SK-N-SH (cell line): Measurements from ENCODE around the gene MAPK10. TPM values are rescaled to one million over a fixed set of nuclear protein-coding genes. Genes with fewer than 3 reads are reported as not detected.

Experiments used
- CTCF ChIA-PET: fragments of 300-600, 350-600 bp; formaldehyde crosslinking; extraction: SDS; loops from one replicate; lab custom pipeline; 2021; lab: Yijun Ruan, JAX
- POLR2A ChIA-PET: fragments of 350-600 bp; sonication (Branson Sonifier 250); formaldehyde crosslinking; extraction: SDS; loops from one replicate; lab custom pipeline; 2020; ENCODE audit warnings: antibody characterized with exemption, inconsistent platforms; lab: Yijun Ruan, JAX
- DNase-seq: peaks from one replicate; pipeline ENCODE4 v3.0.0; 2012
- H2AFZ ChIP-seq: fragments of 200-600 bp; sonication (generic); 2 replicates; pipeline ENCODE4 v1.8.1; 2016; ENCODE audit warnings: antibody characterized with exemption, mild to moderate bottlenecking, low read depth
- H3F3A ChIP-seq: fragments of 200-600 bp; sonication (generic); replicated peaks from 2 replicates; pipeline ENCODE3; 2016; ENCODE audit warnings: antibody characterized with exemption, mild to moderate bottlenecking; ENCODE audit not compliant: insufficient read depth
- H3K27ac ChIP-seq, 2 experiments: fragments of 200-500 bp in 1 of 2; fragments of 200-600 bp in 1 of 2; sonication (Bioruptor generic) in 1 of 2; sonication (generic), shearing (Covaris generic) in 1 of 2; 2 replicates each; pipeline versions ENCODE4 v1.5.1 to v1.6.1; 2014 to 2016; ENCODE audit warnings: low read depth in 2 of 2, inconsistent platforms in 1 of 2, low read length in 1 of 2, mild to moderate bottlenecking in 1 of 2, mixed read lengths in 1 of 2
- H3K27me3 ChIP-seq: fragments of 200-600 bp; sonication (generic), shearing (Covaris generic); 2 replicates; pipeline ENCODE4 v1.6.1; 2016; ENCODE audit warnings: mixed run types; ENCODE audit not compliant: insufficient read depth
- H3K36me3 ChIP-seq, 2 experiments: fragments of 200-500 bp in 1 of 2; fragments of 200-600 bp in 1 of 2; sonication (Bioruptor generic) in 1 of 2; sonication (generic) in 1 of 2; replicated peaks in 1 of 2; 2 replicates each; pipeline versions ENCODE3 to v1.5.1; 2014 to 2016; ENCODE audit warnings: low read length in 1 of 2, mild to moderate bottlenecking in 1 of 2; ENCODE audit not compliant: insufficient read depth in 2 of 2, control insufficient read depth in 1 of 2
- H3K4me1 ChIP-seq, 2 experiments: fragments of 200-500 bp in 1 of 2; fragments of 200-600 bp in 1 of 2; sonication (Bioruptor generic) in 1 of 2; sonication (generic), shearing (Covaris generic) in 1 of 2; 2 replicates each; pipeline versions ENCODE4 v1.5.1 to v1.6.1; 2014 to 2016; ENCODE audit warnings: low read depth in 1 of 2, low read length in 1 of 2, mixed run types in 1 of 2; ENCODE audit not compliant: insufficient read depth in 2 of 2, control insufficient read depth in 1 of 2
- H3K4me2 ChIP-seq: fragments of 200-600 bp; sonication (generic), shearing (Covaris generic); 2 replicates; pipeline ENCODE4 v1.6.1; 2017; ENCODE audit warnings: mixed run types
- H3K4me3 ChIP-seq, 2 experiments: fragments of 200-500 bp in 1 of 2; fragments of 200-600 bp in 1 of 2; sonication (Bioruptor generic) in 1 of 2; sonication (generic), shearing (Covaris generic) in 1 of 2; 2 replicates each; pipeline versions ENCODE4 v1.5.1 to v1.8.1; 2014 to 2016; ENCODE audit warnings: low read depth in 2 of 2, inconsistent platforms in 1 of 2, low read length in 1 of 2, mild to moderate bottlenecking in 1 of 2, mixed read lengths in 1 of 2, moderate library complexity in 1 of 2
- H3K79me2 ChIP-seq: fragments of 200-600 bp; sonication (generic); 2 replicates; pipeline ENCODE4 v1.8.1; 2017; ENCODE audit warnings: mild to moderate bottlenecking; ENCODE audit not compliant: insufficient read depth
- H3K9ac ChIP-seq: fragments of 200-600 bp; sonication (generic); 2 replicates; pipeline ENCODE4 v1.6.1; 2017; ENCODE audit warnings: mixed run types
- H3K9me2 ChIP-seq: fragments of 200-600 bp; sonication (generic); 2 replicates; pipeline ENCODE4 v1.6.1; 2017; ENCODE audit warnings: mixed run types
- H3K9me3 ChIP-seq: fragments of 200-600 bp; sonication (generic); 2 replicates; pipeline ENCODE4 v1.6.1; 2017; ENCODE audit warnings: mixed run types, mild to moderate bottlenecking, moderate library complexity
- H4K20me1 ChIP-seq: fragments of 200-600 bp; sonication (generic); 2 replicates; pipeline ENCODE4 v1.6.1; 2017; ENCODE audit warnings: mild to moderate bottlenecking, mixed run types; ENCODE audit not compliant: insufficient read depth
- CHD2 ChIP-seq: fragments of 150-350 bp; IDR thresholded peaks from 2 replicates; pipeline ENCODE4 v1.6.1; 2018; ENCODE audit warnings: low read length; ENCODE audit not compliant: partially characterized antibody
- EP300 ChIP-seq, 2 experiments: IDR thresholded peaks; 2 replicates each; pipeline versions ENCODE4 v1.4.0 to v1.6.1; 2012; ENCODE audit warnings: borderline replicate concordance in 1 of 2, low read depth in 1 of 2, low read length in 1 of 2
- FOSL2 ChIP-seq: IDR thresholded peaks from 2 replicates; pipeline ENCODE4 v1.4.0; 2012; ENCODE audit warnings: low read depth, mild to moderate bottlenecking, moderate library complexity, borderline replicate concordance
- NFIC ChIP-seq: IDR thresholded peaks from 2 replicates; pipeline ENCODE4 v1.4.0; 2012; ENCODE audit warnings: borderline replicate concordance
- POLR2AphosphoS5 ChIP-seq: IDR thresholded peaks from 2 replicates; pipeline ENCODE4 v1.6.1; 2012; ENCODE audit warnings: low read depth, low read length
- REST ChIP-seq: IDR thresholded peaks from 2 replicates; pipeline ENCODE4 v1.6.1; 2012; ENCODE audit warnings: mild to moderate bottlenecking, low read depth, low read length, moderate library complexity
- RFX5 ChIP-seq: IDR thresholded peaks from 2 replicates; pipeline ENCODE4 v1.6.1; 2012; ENCODE audit warnings: mild to moderate bottlenecking, improper control_type of control experiment, low read length
- SIN3A ChIP-seq: IDR thresholded peaks from 2 replicates; pipeline ENCODE4 v1.6.1; 2012; ENCODE audit warnings: low read depth, mild to moderate bottlenecking, low read length, moderate library complexity, borderline replicate concordance
- ZBTB33 ChIP-seq: IDR thresholded peaks from 2 replicates; pipeline ENCODE4 v1.4.0; 2012; ENCODE audit warnings: low read depth, borderline replicate concordance
- WGBS: methylation state at CpG from one replicate; pipeline ENCODE4 v1.1.6; 2017; ENCODE audit warnings: low lambda C conversion rate; 5-methylcytosine and 5-hydroxymethylcytosine counted together
- polyA plus RNA-seq, 3 experiments: library from polyadenylated mRNA; depleted of rRNA; stranded (reverse); fragments of >200 nt; gene quantifications; 2 replicates each; pipeline ENCODE4 v1.2.3, GENCODE V29; 2012
- TF ChIP-seq, protein P1 (sequence below): IDR thresholded peaks from 2 replicates; pipeline ENCODE4; 2012

Gene MAPK10
- polyA plus RNA-seq, 1 of the 3 experiments (the other 2 are of a cell fraction) = 8.1 TPM

- no peak for DNase-seq
- Histone ChIP-seq H3F3A (peaks cover 6% of the 10 kb centered on the region), H3K4me2 (no peak overlapping the region), H3K36me3 (no peaks in the 10 kb centered on the region), H3K4me1 (peaks cover 0 to 6% of the 10 kb centered on the region in 2 experiments; a peak in 2 of 4 replicates), H3K9ac (no peak overlapping the region), H3K27ac (no peak overlapping the region), H3K27me3 (no peaks in the 10 kb centered on the region), H3K4me3 (no peak overlapping the region), H4K20me1 (no peaks in the 10 kb centered on the region), H3K79me2 (no peaks in the 10 kb centered on the region), H3K9me2 (no peaks in the 10 kb centered on the region), H2AFZ (no peak overlapping the region), H3K9me3 (peaks cover 2% of the 10 kb centered on the region; the same call in 1 of the 2 replicates)
- WGBS = 77% methylated on average over 1 of the region's 1 CpG
- TF ChIP-seq CHD2 (no peak), REST (no peak), FOSL2 (no peak), ZBTB33 (no peak)
- TF ChIP-seq, protein P1, sequence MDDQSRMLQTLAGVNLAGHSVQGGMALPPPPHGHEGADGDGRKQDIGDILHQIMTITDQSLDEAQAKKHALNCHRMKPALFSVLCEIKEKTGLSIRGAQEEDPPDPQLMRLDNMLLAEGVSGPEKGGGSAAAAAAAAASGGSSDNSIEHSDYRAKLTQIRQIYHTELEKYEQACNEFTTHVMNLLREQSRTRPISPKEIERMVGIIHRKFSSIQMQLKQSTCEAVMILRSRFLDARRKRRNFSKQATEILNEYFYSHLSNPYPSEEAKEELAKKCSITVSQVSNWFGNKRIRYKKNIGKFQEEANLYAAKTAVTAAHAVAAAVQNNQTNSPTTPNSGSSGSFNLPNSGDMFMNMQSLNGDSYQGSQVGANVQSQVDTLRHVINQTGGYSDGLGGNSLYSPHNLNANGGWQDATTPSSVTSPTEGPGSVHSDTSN = 0 out of 2 replicates have a peak, but pooled peaks have one; percentile 23
- CTCF ChIA-PET = no interaction called here
- POLR2A ChIA-PET = no interaction called here
Measured at GRCh38 chr4:86220121-86220520, 139.7 kb downstream of the MAPK10 start.

GRCh38 chr4:86218746-86219473, 140.9 kb downstream of the MAPK10 start:
- peak; percentile 40 for DNase-seq
- Histone ChIP-seq H3K79me2 (no peaks in the 10 kb centered on the region), H3K4me2 (peak overlapping the region; percentile 59)
- CTCF ChIA-PET = no interaction called here
- POLR2A ChIA-PET = no interaction called here
- no peak for TF ChIP-seq POLR2AphosphoS5
- TF ChIP-seq SIN3A = no peak
- peak; percentile 72; the same call in 1 of the 2 replicates for TF ChIP-seq RFX5
- TF ChIP-seq, protein P1 = 0 out of 2 replicates have a peak, but pooled peaks have one; percentile 19
- peak in 1 of 2 experiments; percentile 48; a peak in 1 of 4 replicates for TF ChIP-seq EP300 (IDR thresholded peaks at IDR 0.05; ENCODE audit: borderline replicate concordance in 1 of 2, low read depth in 1 of 2, low read length in 1 of 2)
- TF ChIP-seq NFIC = peak; percentile 28; the same call in 1 of the 2 replicates
- TF ChIP-seq, all 33 proteins: peak for 4
- 15% methylated on average over 5 of the region's 5 CpGs for WGBS
- peaks cover 9% of the 10 kb centered on the region; the same call in 1 of the 2 replicates for H3K9me3 ChIP-seq
- peaks cover 0 to 6% of the 10 kb centered on the region in 2 experiments; a peak in 2 of 4 replicates for H3K4me1 ChIP-seq
- H3F3A ChIP-seq = peaks cover 6% of the 10 kb centered on the region
- no peak overlapping the region for H3K9ac ChIP-seq
- no peaks in the 10 kb centered on the region for H4K20me1 ChIP-seq
- no peaks in the 10 kb centered on the region for H3K27me3 ChIP-seq
- H2AFZ ChIP-seq = peak overlapping the region; percentile 72; the same call in 1 of the 2 replicates
- H3K4me3 ChIP-seq = peak overlapping the region in 1 of 2 experiments; percentile 12; a peak in 1 of 4 replicates
- no peaks in the 10 kb centered on the region for H3K9me2 ChIP-seq
- H3K27ac ChIP-seq = peak overlapping the region in 1 of 2 experiments; percentile 49; a peak in 2 of 4 replicates
- H3K36me3 ChIP-seq = no peaks in the 10 kb centered on the region
